NK-92 treated with Interleukin-12 subunit alpha and Interleukin-12 subunit beta, amount 100 ng/mL, for 24 hours (cell line): ENCODE measurements around the gene MCRS1.
A peak's percentile ranks its signal among the peaks of the same experiment; 100 is the strongest.
"Not testable (repeated sequence)": the region's sequence is repeated elsewhere in the genome, so short reads cannot be mapped to it uniquely, and the experiment has no call there.

Experiments used
- DNase-seq: peaks from one replicate; lab custom pipeline; 2025; lab: John Stamatoyannopoulos, UW

MCRS1 gene

GRCh38 chr12:49518914-49519573 lies 48.9 kb downstream of the MCRS1 start:
- DNase-seq, result no peak

DNA sequence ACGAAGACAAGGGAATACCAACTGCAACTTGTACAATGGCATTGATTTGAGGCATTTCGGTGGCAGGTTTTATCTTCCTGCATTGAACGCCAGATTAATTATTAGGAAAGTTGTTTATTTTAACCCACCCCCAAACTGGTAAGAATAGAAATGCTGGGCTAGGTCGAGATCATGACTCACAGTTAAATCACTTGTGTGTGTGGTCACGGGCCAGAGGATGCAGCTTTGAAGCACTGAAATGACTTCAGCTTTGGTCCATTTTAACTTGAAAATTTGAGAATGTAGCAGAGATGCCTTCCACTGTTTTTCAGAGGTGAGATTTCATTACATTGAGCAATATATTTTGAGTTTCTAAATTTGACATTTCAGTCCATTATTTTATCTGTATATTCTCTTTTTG lies 52.7 kb downstream of the MCRS1 start:
- DNase-seq, result peak; percentile 25

DNA sequence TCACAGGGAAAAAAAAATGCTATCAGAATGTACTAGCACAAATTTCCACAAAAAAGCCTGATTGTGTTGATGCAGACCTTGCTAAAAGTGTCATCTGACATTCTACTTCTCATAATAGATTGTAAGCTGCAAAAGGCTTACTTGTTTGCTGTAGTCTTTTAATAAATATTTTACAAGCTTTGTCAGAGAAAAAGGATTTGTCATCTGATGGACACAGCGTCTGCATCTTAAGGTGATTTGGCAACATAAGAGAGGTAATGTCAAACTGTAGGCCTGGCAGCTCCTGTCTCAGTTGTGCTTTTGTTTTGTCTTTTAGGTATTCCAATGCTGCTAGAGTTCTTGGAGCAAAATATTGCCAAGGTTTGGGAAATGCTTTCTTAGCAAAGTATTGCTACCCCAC lies 55.4 kb downstream of the MCRS1 start:
- no peak for DNase-seq

- no peak for DNase-seq
Observed at GRCh38 chr12:49511410-49511809, 56.5 kb downstream of the MCRS1 start.

DNA sequence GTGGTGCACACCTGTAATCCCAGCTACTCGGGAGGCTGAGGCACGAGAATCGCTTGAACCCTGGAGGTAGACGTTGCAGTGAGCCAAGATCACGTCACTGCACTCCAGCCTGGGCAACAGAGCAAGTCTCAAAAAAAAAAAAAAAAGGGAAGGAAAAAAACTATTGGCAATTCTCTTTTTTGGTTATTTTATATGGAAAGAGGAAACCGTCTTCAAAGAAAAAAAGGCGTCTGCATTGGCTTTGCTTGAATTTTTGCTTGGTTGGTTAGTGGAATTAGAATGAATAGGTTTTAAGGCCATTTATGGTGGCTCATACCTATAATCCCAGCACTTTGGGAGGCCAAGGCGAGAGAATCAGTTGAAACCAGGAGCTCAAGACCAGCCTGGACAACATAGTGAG lies 58.3 kb downstream of the MCRS1 start:
- not testable (repeated sequence) for DNase-seq
